ENCODE data around the gene DIP2C. TPM values are rescaled to one million over a fixed set of nuclear protein-coding genes. Genes with fewer than 3 reads are reported as not detected.

Gene DIP2C
- total RNA-seq, 1 donor from 2014 or later: 18.4 TPM

- Histone ChIP-seq H3K27ac (peak overlapping the region; percentile 38), H3K9me3 (no peaks in the 10 kb centered on the region), H3K4me1 (no peaks in the 10 kb centered on the region), H3K4me3 (no peak overlapping the region), H3K27me3 (no peaks in the 10 kb centered on the region), H3K36me3 (peaks cover 0 to 13% of the 10 kb centered on the region in 2 donors)
- intact Hi-C loops (cut with DNase I): no loop called here
- TF ChIP-seq POLR2A (IDR thresholded peaks at IDR 0.05) (no peak), POLR2AphosphoS5 (IDR thresholded peaks at IDR 0.05; ENCODE audit: insufficient read depth in 1 of 2, low read depth in 1 of 2) (peak; percentile 47)
- peak in 1 of 2 donors; percentile 92 for DNase-seq (ENCODE audit: extremely low spot score in 2 of 2)
Observed at GRCh38 chr10:329361-330099, 359.9 kb downstream of the DIP2C start.

GRCh38 chr10:327889-328852 is 361.3 kb downstream of the DIP2C start:
- H3K27me3 ChIP-seq: no peaks in the 10 kb centered on the region
- no peaks in the 10 kb centered on the region for H3K9me3 ChIP-seq
- H3K36me3 ChIP-seq: peaks cover 0 to 13% of the 10 kb centered on the region in 2 donors
- DNase-seq (ENCODE audit: extremely low spot score in 2 of 2): peak; percentile 77 to 91
- intact Hi-C loops (cut with DNase I): no loop called here
- no peak overlapping the region for H3K4me3 ChIP-seq
- H3K4me1 ChIP-seq: peaks cover 4% of the 10 kb centered on the region
- no peak for TF ChIP-seq CTCF (IDR thresholded peaks at IDR 0.05)
- TF ChIP-seq POLR2AphosphoS5 (IDR thresholded peaks at IDR 0.05; ENCODE audit: insufficient read depth in 1 of 2, low read depth in 1 of 2): no peak
- TF ChIP-seq POLR2A (IDR thresholded peaks at IDR 0.05): no peak
- no peak overlapping the region for H3K27ac ChIP-seq

GRCh38 chr10:326894-327635 is 362.4 kb downstream of the DIP2C start:
- TF ChIP-seq CTCF (IDR thresholded peaks at IDR 0.05) (no peak), POLR2A (IDR thresholded peaks at IDR 0.05) (no peak), POLR2AphosphoS5 (IDR thresholded peaks at IDR 0.05; ENCODE audit: insufficient read depth in 1 of 2, low read depth in 1 of 2) (no peak)
- Histone ChIP-seq H3K4me1 (peaks cover 4% of the 10 kb centered on the region), H3K9me3 (no peaks in the 10 kb centered on the region), H3K4me3 (no peak overlapping the region), H3K27me3 (no peaks in the 10 kb centered on the region), H3K27ac (no peak overlapping the region), H3K36me3 (peaks cover 0 to 13% of the 10 kb centered on the region in 2 donors)
- intact Hi-C loops (cut with DNase I): no loop called here
- peak; percentile 37 to 76 for DNase-seq (ENCODE audit: extremely low spot score in 2 of 2)

GRCh38 chr10:326350-326749 is 363.1 kb downstream of the DIP2C start:
- Histone ChIP-seq H3K36me3 (peaks cover 0 to 13% of the 10 kb centered on the region in 2 donors), H3K4me3 (no peak overlapping the region), H3K27ac (no peak overlapping the region), H3K27me3 (no peaks in the 10 kb centered on the region), H3K4me1 (peaks cover 4% of the 10 kb centered on the region), H3K9me3 (no peaks in the 10 kb centered on the region)
- intact Hi-C loops (cut with DNase I): no loop called here
- TF ChIP-seq POLR2A (IDR thresholded peaks at IDR 0.05) (no peak), CTCF (IDR thresholded peaks at IDR 0.05) (no peak), POLR2AphosphoS5 (IDR thresholded peaks at IDR 0.05; ENCODE audit: insufficient read depth in 1 of 2, low read depth in 1 of 2) (no peak)
- peak in 1 of 2 donors; percentile 42 for DNase-seq (ENCODE audit: extremely low spot score in 2 of 2)

GRCh38 chr10:325282-325681 is 364.2 kb downstream of the DIP2C start:
- TF ChIP-seq POLR2AphosphoS5 (IDR thresholded peaks at IDR 0.05; ENCODE audit: insufficient read depth in 1 of 2, low read depth in 1 of 2): no peak
- TF ChIP-seq CTCF (IDR thresholded peaks at IDR 0.05): no peak
- TF ChIP-seq POLR2A (IDR thresholded peaks at IDR 0.05): no peak
- DNase-seq (ENCODE audit: extremely low spot score in 2 of 2): no peak
- intact Hi-C loops (cut with DNase I): no loop called here
- Histone ChIP-seq H3K4me1 (peaks cover 4% of the 10 kb centered on the region), H3K27me3 (no peaks in the 10 kb centered on the region), H3K9me3 (no peaks in the 10 kb centered on the region), H3K4me3 (no peak overlapping the region), H3K27ac (no peak overlapping the region), H3K36me3 (peaks cover 0 to 17% of the 10 kb centered on the region in 2 donors)
